Chondrocyte (in vitro differentiated cells): ENCODE measurements around the gene ZNF268. TPM values are rescaled to one million over a fixed set of nuclear protein-coding genes. Genes with fewer than 3 reads are reported as not detected.

Experiments
- DNase-seq: peaks from one replicate; pipeline ENCODE4 v3.0.0; 2021; ENCODE audit warnings: mixed read lengths, low spot score
- H3K27ac Mint-ChIP-seq: one replicate; pipeline ENCODE4 v1.8.0; 2021; ENCODE audit warnings: mild to moderate bottlenecking, moderate library complexity, mixed read lengths; ENCODE audit not compliant: unreplicated experiment
- H3K27me3 Mint-ChIP-seq: 2 replicates; pipeline ENCODE4 v1.8.0; 2021; ENCODE audit warnings: low read depth, mixed read lengths
- H3K36me3 Mint-ChIP-seq: 2 replicates; pipeline ENCODE4 v1.8.0; 2021; ENCODE audit warnings: low read depth, mixed read lengths
- H3K4me1 Mint-ChIP-seq: 2 replicates; pipeline ENCODE4 v1.8.0; 2021; ENCODE audit warnings: low read depth, mild to moderate bottlenecking, mixed read lengths
- H3K4me3 Mint-ChIP-seq: one replicate; pipeline ENCODE4 v1.8.0; 2021; ENCODE audit warnings: mild to moderate bottlenecking, moderate library complexity, mixed read lengths; ENCODE audit not compliant: unreplicated experiment
- H3K9me3 Mint-ChIP-seq: 2 replicates; pipeline ENCODE4 v1.8.0; 2021; ENCODE audit warnings: low read depth, mixed read lengths
- CTCF ChIP-seq: fragments of 200-600 bp; sonication (generic); IDR thresholded peaks from 2 replicates; pipeline ENCODE4 v1.5.0; 2021; ENCODE audit warnings: antibody characterized with exemption, mild to moderate bottlenecking, moderate library complexity
- long read RNA-seq: library from polyadenylated mRNA; stranded (forward); transcript quantifications from one replicate; pipeline ENCODE4 v2.0.0, GENCODE V29; 2021
- total RNA-seq: library from RNA; stranded (reverse); gene quantifications from 3 replicates; pipeline ENCODE4 v1.2.1, GENCODE V29; 2021

Gene ZNF268
- total RNA-seq, result 13.5 to 22.2 TPM (median 17.5 TPM) in 3 replicates
- long read RNA-seq, full-length matches to known transcripts, result 13 of 16 reads
- long read RNA-seq, partial matches to known transcripts, result 0 of 16 reads
- long read RNA-seq, other reads (novel, unspliced or antisense), result 3 of 16 reads

GRCh38 chr12:133181238-133181959 is at the start of gene ZNF268:
Gene ZNF268 (plus strand): TSS chr12:133181495. CDS start chr12:133181998, 503 bp downstream.
- Mint-ChIP-seq H3K4me1 (peaks cover 13% of the 10 kb centered on the region), H3K9me3 (peaks cover 55% of the 10 kb centered on the region), H3K27me3 (no peaks in the 10 kb centered on the region), H3K27ac (peak within 1 kb of the TSS; percentile 85), H3K4me3 (peak within 1 kb of the TSS; percentile 88), H3K36me3 (peaks cover 43% of the 10 kb centered on the region)
- TF ChIP-seq CTCF, result peak; percentile 94
- peak; percentile 94 for DNase-seq

GRCh38 chr12:133135747-133136146 is 45.5 kb upstream of the ZNF268 start:
- DNase-seq, result no peak
- Mint-ChIP-seq H3K36me3 (peaks cover 62% of the 10 kb centered on the region), H3K4me3 (no peak overlapping the region), H3K27ac (no peak overlapping the region), H3K4me1 (peaks cover 9% of the 10 kb centered on the region), H3K27me3 (no peaks in the 10 kb centered on the region), H3K9me3 (peaks cover 66% of the 10 kb centered on the region)
- TF ChIP-seq CTCF, result no peak

GRCh38 chr12:133145981-133146380 is 35.3 kb upstream of the ZNF268 start:
- no peak overlapping the region for H3K4me3 Mint-ChIP-seq

GRCh38 chr12:133156125-133156690 is 25.1 kb upstream of the ZNF268 start:
- peaks cover 83% of the 10 kb centered on the region for H3K36me3 Mint-ChIP-seq
- DNase-seq, result no peak
- H3K4me3 Mint-ChIP-seq, result no peak overlapping the region
- TF ChIP-seq CTCF, result no peak
- no peaks in the 10 kb centered on the region for H3K4me1 Mint-ChIP-seq
- H3K27me3 Mint-ChIP-seq, result no peaks in the 10 kb centered on the region
- H3K27ac Mint-ChIP-seq, result no peak overlapping the region
- peaks cover 86% of the 10 kb centered on the region for H3K9me3 Mint-ChIP-seq

More at GRCh38 chr12:133145981-133146380, 35.3 kb upstream of the ZNF268 start:
- H3K27ac Mint-ChIP-seq, result no peak overlapping the region
- no peak for DNase-seq
- H3K9me3 Mint-ChIP-seq, result peaks cover 62% of the 10 kb centered on the region
- H3K4me1 Mint-ChIP-seq, result no peaks in the 10 kb centered on the region
- peaks cover 72% of the 10 kb centered on the region for H3K36me3 Mint-ChIP-seq
- H3K27me3 Mint-ChIP-seq, result no peaks in the 10 kb centered on the region
- no peak for TF ChIP-seq CTCF

- TF ChIP-seq CTCF, result no peak
- H3K27ac Mint-ChIP-seq, result no peak overlapping the region
- peaks cover 10% of the 10 kb centered on the region for H3K36me3 Mint-ChIP-seq
- no peaks in the 10 kb centered on the region for H3K4me1 Mint-ChIP-seq
- DNase-seq, result no peak
- H3K9me3 Mint-ChIP-seq, result peaks cover 66% of the 10 kb centered on the region
- H3K4me3 Mint-ChIP-seq, result no peak overlapping the region
- H3K27me3 Mint-ChIP-seq, result no peaks in the 10 kb centered on the region
Observed at GRCh38 chr12:133165776-133166175, 15.5 kb upstream of the ZNF268 start.
